Stimulated activated CD8-positive, alpha-beta memory T cell treated with anti-CD3 and anti-CD28 coated beads, Interleukin-7, amount 100 ng/mL, for 1 hour (primary cell): ENCODE measurements around the gene SAP25.
"Not testable (repeated sequence)": the region's sequence is repeated elsewhere in the genome, so short reads cannot be mapped to it uniquely, and the experiment has no call there.

Experiments
- DNase-seq, 2 donors: peaks; one replicate each; pipeline ENCODE4 v3.0.0-alpha.2; 2020; ENCODE audit warnings: low read depth in 2 of 2

The SAP25 gene

DNA sequence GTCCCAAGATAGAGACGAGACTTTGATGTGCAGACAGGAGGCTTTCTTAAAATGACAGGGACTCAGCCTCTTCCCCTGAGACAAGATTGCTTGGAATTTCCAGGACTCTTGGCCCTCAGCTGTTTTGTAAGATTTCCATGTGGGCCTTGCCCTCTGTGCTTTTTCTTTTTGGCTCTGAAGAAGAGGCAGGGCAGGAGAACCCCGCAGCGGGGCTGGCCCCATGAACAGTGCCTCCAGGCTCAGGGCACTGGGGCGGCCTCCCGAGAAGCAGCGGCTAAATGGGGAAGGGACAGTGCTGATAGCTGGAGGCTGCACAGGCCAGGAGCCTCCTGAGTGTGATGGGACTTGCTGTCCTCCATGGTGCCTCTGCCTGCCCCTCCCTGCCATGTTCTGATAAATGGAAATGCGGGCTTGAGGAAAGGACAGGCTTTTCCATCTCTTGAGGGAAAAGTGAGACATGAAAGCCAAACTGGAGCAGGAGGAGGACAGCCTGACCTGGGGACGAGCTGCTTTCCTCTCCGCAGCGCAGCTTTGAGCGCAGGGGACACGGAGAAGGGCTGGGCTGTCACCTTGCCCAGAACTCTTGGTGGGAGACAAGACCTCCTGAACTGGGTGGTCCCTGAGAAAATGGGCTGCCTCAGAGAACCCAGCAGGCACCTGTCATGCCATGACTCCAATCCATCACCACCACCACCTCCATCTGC is 12.1 kb downstream of the SAP25 start:
- DNase-seq, result no peak

DNA sequence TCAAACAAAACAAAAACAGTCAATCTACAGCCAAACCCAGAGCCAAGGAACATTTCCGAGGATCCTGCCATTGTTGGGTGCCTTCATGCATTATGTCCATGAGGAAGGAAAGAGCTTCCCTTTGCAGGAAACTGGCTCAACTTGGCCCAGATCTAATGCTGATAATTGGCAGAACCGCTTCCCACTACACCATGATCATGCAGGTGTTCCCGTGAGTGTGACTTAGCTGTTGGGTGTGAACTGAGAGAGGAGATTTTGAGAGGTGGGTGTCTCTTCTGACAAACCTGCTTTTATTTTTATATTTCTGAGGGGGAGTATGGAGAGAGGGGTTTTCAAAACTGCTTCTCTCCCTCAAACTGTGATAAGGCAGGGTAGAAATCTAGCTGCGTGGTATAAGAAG is 14.6 kb downstream of the SAP25 start:
- DNase-seq, result no peak

DNA sequence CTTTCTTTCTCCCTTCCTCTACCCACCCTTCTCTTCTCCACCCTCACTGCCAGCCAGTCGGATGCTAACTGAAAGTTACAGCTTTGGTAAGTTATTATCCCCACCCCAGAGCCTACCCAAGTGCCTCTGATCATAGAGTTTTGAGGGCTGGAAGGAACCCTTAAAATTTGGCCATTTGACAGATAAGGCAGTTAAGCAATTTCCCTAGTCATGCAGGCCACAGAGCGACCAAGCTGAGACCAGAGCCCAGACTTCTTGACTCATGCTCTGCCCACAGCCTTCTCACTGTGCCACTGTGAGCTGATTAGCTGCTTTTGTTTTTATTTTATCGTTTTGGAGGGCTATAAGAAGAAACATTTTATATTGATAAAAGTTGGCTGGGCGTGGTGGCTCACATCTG is 17.2 kb downstream of the SAP25 start:
- DNase-seq, result no peak

DNA sequence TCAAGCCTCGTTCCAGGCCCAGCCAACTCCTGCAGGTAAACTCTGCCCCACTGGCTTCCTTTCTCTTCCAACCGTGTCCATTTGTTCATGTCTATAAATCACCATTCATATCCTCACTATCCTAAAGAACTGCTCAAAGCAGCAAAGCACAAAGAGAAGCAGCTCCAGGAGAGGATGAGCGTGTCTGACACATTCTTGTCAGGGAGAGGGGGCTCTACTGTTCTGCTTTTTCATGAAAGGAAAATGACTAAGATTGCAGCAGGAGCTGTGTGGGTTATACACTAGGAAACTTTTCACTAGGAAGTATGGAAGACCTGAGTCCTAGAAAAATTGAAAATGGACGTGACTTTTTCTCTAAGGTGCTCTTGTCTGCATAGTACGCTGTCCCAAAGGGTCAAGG is 18.0 kb downstream of the SAP25 start:
- no peak for DNase-seq

DNA sequence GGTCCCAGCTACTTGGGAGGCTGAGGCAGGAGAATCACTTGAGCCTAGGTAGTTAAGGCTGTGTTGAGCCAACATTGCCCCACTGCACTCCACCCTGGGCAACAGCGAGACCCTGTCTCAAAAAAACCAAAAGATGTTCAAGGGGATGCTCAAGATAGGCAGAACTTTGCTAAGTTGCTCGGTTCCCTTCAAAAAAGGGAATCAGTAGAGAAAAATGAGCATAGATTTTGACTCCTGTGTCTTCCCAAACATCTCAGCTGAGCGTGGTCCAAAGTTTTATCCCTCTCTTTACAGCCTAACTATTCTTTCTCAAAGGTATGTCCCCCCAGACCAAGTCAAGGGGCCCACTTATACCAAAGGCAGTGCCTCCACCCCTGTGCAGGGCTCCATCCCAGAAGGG is 20.7 kb downstream of the SAP25 start:
- no peak for DNase-seq

DNA sequence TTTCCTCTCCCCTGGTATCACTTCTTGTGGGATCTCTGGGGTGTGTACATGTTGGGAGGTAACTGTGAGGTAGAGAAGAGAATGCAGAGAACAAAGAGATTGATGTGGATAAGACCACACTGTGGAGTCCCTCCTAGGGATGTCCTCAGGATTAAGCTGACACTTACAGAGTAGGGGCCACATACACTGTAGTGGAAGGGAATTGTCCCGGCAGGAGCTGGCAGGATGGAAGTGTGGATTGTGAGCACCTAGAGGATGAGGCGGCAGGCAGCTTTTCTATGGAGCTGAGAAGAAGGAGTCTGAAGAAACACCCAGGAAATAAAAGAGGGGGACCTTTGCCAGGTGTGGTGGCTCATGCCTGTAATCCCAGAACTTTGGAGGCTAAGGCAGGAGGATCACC is 21.2 kb downstream of the SAP25 start:
- DNase-seq, result no peak

DNA sequence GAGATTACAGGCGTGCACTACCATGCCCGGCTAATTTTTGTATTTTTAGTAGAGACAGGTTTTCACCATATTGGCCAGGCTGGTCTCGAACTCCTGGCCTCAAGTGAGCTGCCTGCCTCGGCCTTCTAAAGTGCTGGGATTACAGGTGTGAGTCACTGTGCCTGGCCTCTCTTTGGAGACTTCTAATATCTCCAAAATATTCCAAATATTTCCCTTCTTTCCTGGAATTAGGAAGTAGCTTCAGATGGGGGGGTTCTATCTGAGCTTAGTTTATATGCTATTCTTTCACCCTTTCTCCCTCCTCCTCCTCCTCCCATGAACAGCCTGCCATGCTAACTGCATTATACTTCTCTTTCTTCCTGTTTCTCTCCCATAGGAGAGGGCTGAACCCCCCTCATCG is 25.3 kb downstream of the SAP25 start:
- not testable (repeated sequence) for DNase-seq

DNA sequence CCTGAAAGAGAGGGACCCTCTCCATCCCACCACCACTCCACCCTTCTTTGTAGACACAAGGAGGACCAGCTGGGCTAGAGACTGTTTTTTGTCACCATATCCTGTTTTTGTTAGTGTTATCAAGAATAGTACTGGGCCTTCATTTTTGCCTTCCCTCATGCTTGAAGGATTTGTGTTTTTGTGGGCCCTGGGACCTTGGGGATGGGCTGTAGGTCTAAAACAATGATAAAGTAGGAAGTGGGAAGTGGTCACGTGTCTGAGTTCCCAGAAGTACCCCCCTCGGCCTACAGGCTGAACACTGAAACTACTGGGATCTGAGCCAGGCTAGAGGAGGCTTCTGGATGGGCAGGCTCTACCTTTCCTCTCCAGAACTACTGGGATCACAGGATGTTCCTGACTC is 25.8 kb downstream of the SAP25 start:
- DNase-seq, result no peak

DNA sequence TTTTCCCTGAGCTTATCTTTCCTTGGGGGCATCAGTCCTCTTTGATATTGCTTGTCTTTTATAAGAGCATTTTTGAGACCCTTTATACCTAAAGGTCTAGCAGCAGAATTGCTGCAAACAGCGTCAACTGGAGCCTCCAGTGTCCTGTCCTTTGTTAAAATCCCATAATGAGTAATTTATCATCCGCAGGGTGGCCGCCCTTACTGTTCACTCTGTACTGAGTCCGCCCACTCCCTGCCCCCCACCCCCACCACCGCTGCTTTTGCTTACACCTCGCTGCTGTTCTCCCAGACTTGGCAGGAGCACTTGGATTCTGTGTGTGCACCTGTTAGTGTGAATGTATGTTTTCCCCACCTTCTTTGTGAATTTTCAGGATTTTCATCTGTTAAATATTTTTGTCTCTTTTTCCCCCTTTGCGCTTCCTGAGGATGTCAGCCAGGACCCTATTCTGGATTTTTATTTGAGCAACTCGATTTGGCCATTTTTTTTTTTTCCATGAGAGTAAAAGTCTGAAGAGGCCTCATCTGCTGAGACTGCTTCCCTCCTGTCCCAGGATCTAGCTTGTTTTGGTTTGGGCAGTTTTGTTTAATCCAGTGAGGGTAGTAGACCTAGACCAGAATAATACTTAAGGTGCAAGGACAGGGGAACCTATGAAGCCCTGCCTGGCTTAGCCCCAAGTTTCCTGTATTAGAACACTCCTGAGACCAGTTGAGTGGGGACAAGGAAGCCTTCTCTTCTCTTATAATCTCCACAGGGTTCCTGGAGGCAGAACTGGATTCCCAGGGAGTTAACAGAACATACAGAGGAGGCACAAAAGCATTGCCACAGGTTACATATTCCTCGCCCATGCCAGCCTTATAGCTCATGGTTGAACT is 26.5 kb downstream of the SAP25 start:
- no peak for DNase-seq

DNA sequence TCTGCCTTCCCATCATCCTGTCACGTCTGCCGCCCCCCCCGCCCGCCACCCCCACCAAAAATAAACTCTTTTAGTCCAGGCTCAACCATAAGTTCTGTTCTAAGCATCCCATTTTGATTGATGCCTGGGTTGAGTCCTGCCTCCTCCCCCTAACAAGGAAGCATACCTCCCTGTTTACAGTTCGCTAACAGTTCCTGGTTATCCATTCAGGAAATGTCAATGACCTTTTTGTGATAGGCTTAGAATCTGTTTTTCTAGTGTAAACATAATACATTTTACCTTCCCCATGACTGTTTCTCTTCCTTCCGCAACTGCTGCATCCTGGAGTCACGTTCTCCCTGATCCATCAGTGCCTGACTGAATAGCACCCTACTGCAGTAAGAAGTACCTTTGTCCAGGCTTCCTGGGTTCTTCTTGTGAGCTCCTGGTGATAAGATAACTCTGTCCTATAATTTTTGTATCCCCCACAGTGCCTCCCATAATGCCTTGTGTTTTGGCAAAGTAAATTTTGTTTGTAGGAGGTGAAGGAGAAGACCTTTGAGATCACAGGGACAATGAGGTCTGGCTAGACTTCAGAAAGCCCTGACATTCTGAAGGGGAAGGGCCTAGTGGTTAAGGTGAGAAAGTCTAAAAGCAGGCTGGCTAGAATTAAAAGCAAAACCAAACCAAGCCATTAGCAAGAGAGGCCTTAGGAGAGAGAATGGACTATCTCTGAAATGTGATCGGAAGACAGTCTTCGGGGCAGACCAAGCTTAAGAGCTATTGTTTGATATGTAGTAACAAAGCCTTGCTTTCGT is 27.4 kb downstream of the SAP25 start:
- no peak for DNase-seq

DNA sequence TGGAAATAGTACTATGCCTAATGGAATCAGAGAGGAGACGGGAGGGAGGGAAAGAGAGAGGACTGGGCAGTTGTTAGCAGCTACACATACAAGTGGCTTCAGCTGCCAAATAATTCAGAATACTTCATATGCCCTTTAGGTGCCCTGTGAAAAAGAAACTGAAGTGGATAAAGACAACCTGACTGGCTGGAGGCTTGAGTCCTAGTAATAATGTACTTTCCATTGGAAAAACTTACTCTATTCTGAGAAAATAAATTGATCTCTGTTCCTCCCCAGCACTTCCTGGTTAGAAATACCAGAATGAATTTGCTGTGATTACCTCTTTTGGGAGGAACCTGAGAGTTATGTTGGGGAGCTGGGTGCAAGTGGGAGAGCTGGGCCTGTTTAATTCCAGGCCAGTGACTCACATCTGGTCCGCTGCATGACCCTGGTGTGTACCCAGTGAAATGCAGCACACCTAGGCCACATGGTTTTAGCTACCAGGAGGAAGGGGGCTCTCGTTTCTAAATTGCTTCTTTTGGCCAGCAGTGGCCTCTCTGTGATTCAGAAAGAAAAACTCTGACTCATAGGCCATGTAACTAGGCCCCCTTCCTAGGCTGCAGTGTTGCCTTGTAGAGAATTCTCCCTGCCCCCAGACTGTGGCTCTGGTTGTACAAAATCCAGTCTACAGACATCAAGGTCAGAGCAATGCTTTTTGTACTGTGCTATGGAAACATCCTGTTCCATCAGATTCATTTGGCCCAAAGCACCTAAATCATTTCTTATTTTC is 28.2 kb downstream of the SAP25 start:
- no peak for DNase-seq

DNA sequence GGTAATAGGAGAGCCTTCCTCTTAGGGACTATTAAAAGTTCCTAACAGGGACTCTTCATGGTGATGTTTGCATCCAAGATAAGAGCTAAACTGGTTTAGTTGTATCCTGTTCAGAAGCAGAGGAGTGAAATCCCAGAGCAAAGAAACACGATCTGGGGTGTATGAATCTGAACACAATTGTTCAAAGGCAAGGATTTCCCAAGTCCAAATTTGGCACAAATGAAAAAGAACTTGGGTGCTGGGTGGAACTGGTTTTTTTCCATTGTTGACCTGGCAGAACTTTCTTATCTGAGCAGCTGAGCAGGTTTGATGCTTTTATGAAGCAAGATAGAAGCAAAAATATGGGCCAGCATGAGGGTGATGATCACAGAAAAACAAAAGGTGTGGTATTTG is 28.7 kb downstream of the SAP25 start:
- DNase-seq, result no peak

DNA sequence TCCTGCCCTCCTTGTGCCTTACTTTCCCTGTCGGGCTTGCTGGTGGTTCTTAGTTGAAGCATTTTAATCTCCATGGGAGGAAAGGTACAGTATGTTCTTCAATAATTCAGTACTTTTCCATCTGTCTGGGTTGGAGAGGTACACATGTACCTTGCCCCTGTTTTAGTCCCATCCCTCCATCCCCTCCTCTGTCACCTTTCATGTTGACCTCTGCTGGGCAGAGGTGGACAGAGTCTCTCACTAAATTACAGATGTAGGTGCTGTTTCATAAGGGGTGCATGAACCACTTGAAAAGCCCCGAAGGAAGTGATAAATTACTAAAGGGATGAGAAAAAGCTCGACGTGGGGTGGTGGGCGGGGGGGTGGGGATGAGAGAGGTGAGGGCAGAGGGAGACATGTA is 29.3 kb downstream of the SAP25 start:
- no peak for DNase-seq

DNA sequence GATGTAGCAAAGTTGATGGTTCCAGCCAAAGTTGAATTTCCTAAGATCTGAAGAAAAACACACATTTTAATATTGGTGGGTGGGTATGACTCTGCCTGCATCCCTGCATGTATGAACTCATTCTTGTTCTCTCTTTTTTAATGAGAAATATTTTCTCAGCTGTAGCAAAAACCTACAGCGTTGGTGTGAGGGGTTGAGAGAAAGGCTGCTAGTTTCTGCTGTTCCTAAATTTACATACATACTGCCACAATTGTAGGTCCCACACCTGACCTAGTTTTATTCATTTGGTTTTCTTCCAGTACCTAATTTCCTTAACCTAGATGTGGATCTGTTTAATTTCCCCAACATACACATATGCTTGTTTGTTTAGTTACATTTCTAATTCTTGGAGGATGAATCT is 30.1 kb downstream of the SAP25 start:
- no peak for DNase-seq

DNA sequence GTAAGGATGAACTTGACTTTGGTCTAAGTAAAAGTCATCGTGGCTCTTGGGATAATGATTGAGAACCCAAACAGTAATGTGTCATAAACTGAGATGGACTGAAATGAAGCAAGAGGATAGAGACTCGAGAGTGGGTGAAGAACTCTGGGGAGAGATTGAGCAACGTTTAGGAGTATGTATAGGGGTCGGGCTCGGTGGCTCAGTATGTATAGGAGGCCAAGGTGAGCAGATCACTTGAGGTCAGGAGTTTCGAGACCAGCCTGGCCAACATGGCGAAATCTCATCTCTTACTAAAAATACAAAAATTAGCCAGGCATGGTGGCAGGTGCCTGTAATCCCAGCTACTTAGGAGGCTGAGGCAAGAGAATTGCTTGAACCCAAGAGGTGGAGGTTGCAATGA is 32.4 kb downstream of the SAP25 start:
- not testable (repeated sequence) for DNase-seq

DNA sequence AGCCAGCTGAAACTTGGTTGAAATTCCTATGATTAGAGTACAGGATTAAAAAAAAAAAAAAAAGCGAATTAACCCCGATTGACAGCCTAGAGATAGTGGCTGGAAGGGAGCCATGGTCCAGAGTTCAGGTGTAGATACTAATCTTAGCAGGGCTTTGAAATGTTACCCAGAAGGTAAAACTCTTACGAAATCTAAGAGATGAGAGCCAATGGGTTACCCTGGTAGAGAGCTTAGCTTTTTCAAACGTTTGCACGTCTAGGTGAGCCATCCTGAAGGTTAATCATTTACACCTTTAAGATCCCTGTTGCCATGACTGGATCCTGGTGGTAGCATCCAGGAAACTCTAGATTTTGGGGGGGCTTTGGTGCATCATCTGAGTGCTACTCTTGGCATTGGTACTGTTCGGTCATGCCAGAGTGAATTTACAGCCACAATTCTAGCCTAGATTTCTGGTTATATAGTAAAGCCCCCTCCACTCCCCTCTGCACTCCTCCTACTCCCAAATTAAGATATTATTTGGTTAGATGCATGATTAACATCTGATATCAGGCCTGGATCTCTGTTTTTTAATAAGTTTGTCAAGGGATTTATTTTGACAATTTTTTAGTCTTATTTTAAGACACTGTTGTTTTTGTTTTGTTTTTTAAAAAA is 33.5 kb downstream of the SAP25 start:
- DNase-seq, result no peak

DNA sequence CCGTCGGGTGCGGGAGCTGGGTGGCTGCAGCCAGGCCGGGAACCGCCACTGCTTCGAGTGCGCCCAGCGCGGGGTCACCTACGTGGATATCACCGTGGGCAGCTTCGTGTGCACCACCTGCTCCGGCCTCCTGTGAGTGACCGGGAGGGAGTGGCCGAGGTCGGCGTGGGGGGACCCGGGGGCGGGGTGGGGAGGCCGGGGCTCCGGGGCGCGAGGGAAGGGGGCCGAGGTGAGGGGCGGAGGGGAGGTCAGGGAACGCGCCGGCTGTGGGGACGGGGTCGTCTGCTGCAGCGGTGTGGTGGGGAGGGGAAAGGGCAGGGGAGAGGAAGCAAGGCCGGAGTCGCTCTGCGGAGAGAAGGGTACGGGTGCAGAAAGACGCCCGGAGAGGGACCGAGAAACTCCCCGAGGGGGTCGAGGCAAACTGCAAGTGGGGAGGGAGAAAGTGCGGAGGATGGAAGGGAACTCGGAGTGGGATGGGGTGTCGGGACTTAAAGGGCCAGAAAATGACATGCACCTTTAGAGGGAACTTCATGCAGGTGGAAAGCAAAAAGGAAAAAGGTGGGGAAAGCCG is 34.2 kb downstream of the SAP25 start:
- no peak for DNase-seq

DNA sequence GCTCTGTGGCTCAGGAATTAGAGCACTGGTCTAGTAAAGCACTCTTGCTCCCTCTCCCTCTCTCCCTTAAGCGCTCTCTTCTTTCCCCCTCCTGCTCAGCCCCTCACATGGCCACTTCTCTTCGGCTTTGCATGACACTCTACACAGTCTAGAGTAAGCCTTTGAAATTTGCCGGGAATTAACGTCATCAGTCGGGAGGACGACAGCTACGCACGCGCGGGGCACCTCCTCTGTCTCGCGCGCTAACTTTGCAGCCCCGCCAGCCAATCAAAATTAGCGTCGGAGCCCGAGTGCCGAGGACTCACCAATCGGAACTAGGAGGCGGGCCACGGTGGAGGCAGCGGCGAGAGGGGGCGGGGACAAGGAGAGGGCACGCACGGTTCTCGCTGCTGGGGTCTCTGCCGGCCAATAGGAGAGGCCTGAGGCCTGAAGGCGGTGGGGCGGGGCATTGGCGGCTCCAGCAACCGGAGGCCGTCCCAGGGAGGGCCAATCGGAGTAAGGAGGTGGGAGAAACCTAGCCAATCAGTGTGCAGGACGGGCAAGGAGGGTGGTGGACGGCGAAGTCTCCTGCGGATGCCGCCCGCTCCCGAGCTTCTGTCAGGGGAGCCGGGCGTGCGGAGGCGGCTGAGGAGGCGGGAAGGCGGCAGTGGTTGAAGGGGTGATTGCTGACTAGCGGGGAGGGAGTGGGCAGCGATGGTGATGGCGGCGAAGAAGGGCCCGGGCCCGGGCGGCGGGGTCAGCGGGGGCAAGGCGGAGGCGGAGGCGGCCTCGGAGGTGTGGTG is 34.9 kb downstream of the SAP25 start, which contains the start of gene AGFG2:
Gene AGFG2, plus strand, starts transcription at position 550 of the 782 bp plus-strand sequence. Its CDS starts 144 bp downstream, at position 694.
- DNase-seq, result peak; percentile 99 to 100

DNA sequence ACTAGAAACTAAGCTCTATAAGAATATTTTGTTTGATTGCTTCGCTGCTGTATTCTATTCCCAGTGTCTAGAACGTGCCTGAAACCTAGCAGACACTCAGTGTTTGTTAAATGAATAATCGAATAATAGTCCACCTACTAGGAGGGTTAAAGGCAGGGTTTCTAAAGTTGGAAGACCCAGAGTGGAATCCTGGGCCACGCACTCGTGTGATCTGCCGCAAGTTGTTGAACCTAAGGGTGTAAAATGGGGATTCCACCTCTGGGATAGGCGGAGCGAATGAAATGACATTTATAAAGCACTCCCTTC is 35.4 kb downstream of the SAP25 start:
- no peak for DNase-seq

DNA sequence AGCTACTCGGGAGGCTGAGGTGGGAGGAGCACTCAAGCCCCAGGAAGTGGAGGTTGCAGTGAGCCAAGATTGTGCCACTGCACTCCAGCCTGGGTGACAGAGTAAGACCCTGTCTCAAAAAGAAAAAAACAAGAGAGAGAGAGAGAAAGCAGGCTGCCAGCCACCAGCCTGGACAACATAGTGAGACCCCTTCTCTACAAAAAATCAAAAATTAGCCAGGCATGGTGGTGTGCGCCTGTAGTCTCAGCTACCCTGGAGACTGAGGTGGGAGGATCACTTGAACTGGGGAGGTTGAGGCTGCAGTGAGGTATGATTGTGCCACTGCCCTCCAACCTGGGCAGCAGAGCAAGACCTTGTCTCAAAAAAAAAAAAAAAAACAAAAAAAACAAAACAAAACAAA is 37.0 kb downstream of the SAP25 start:
- DNase-seq, result not testable (repeated sequence)
